Measurements from ENCODE around the gene DMD.

- TF ChIP-seq CTCF (IDR thresholded peaks at IDR 0.05; ENCODE audit: low read length): no peak
- no peak for TF ChIP-seq EZH2phosphoT487 (IDR thresholded peaks at IDR 0.05; ENCODE audit: low read length)
Observed at GRCh38 chrX:31580227-31580626, 1631.1 kb downstream of the DMD start.

All from MM.1S (cell line).